GM12878 (cell line): Measurements from ENCODE around the gene CLIP1. TPM values are rescaled to one million over a fixed set of nuclear protein-coding genes. Genes with fewer than 3 reads are reported as not detected.

Source experiments
- ATAC-seq: fragments of 200-7000 bp; cut with Tn5 transposase; 3 replicates; pipeline ENCODE4 v1.9.1; 2020; ENCODE audit warnings: mild to moderate bottlenecking, moderate library complexity
- Bru-seq: library from RNA; stranded (reverse); fragments of 400-500 nt; gene quantifications from one replicate; lab custom pipeline; 2021; lab: Mats Ljungman, UMichigan
- BruChase-seq, 2 experiments: library from RNA; stranded (reverse); fragments of 400-500 nt; gene quantifications; one replicate each; lab custom pipeline; 2021; lab: Mats Ljungman, UMichigan
- BruUV-seq: library from RNA; stranded (reverse); fragments of 400-500 nt; replicated peaks from 2 replicates; lab custom pipeline; 2021; lab: Mats Ljungman, UMichigan
- CTCF ChIA-PET: fragments of 300-600 bp; sonication (Branson Sonifier 250); formaldehyde crosslinking; extraction: SDS; loops from one replicate; lab custom pipeline; 2021; ENCODE audit warnings: inconsistent platforms; lab: Yijun Ruan, JAX
- POLR2A ChIA-PET: fragments of 350-600 bp; formaldehyde crosslinking; extraction: SDS; loops from one replicate; lab custom pipeline; 2021; ENCODE audit warnings: inconsistent platforms; lab: Charles Lee
- RAD21 ChIA-PET: fragments of 300-600 bp; sonication (Branson Sonifier 250); formaldehyde crosslinking; loops from one replicate; lab custom pipeline; 2023; ENCODE audit warnings: antibody characterized with exemption; ENCODE audit not compliant: unreplicated experiment; lab: Charles Lee
- SMC1A ChIA-PET: fragments of 300-600 bp; sonication (Branson Sonifier 250); formaldehyde crosslinking; loops from one replicate; lab custom pipeline; 2023; ENCODE audit not compliant: unreplicated experiment, uncharacterized antibody; lab: Charles Lee
- DNase-seq: peaks from one replicate; pipeline ENCODE4 v3.0.0-alpha.2; 2011; ENCODE audit warnings: low read depth, low spot score
- FAIRE-seq: peaks from 3 replicates; lab custom pipeline; 2011; peaks lifted over from hg19 to GRCh38; lab: Jason Lieb, UNC
- H2AFZ ChIP-seq: 2 replicates; pipeline ENCODE4 v1.6.0; 2011; ENCODE audit warnings: low read depth, low read length, control low read depth; ENCODE audit not compliant: control insufficient read depth
- H3K27ac ChIP-seq: 2 replicates; pipeline ENCODE4 v1.5.1; 2011; ENCODE audit warnings: control low read depth; ENCODE audit not compliant: control insufficient read depth, insufficient read depth
- H3K27me3 ChIP-seq, 2 experiments: replicated peaks in 1 of 2; 2 replicates each; pipeline versions ENCODE4 v1.6.0 to v1.6.1; 2011; ENCODE audit warnings: low read length in 1 of 2; ENCODE audit not compliant: control insufficient read depth in 2 of 2, insufficient read depth in 2 of 2
- H3K36me3 ChIP-seq, 2 experiments: 2 replicates each; pipeline ENCODE4 v1.5.1; 2011; ENCODE audit warnings: low read length in 1 of 2; ENCODE audit not compliant: control insufficient read depth in 2 of 2, insufficient read depth in 2 of 2
- H3K4me1 ChIP-seq: 2 replicates; pipeline ENCODE4 v1.6.1; 2011; ENCODE audit warnings: mild to moderate bottlenecking, low read length, moderate library complexity, mixed read lengths; ENCODE audit not compliant: control insufficient read depth, insufficient read depth
- H3K4me2 ChIP-seq: 2 replicates; pipeline ENCODE4 v1.6.0; 2011; ENCODE audit warnings: control low read depth; ENCODE audit not compliant: control insufficient read depth, insufficient read depth
- H3K4me3 ChIP-seq: fragments of 200-600 bp; sonication (generic); 2 replicates; pipeline ENCODE4 v1.5.1; 2016
- H3K79me2 ChIP-seq: 2 replicates; pipeline ENCODE4 v1.6.0; 2011; ENCODE audit warnings: low read length; ENCODE audit not compliant: control insufficient read depth, insufficient read depth
- H3K9ac ChIP-seq: 2 replicates; pipeline ENCODE4 v1.8.0; 2011; ENCODE audit warnings: low read length, control low read depth, mixed read lengths; ENCODE audit not compliant: control insufficient read depth, insufficient read depth
- H3K9me3 ChIP-seq: replicated peaks from 3 replicates; pipeline ENCODE4 v1.5.1; 2011; ENCODE audit warnings: mild to moderate bottlenecking, low read length; ENCODE audit not compliant: control insufficient read depth, insufficient read depth
- H4K20me1 ChIP-seq: 2 replicates; pipeline ENCODE4 v1.6.0; 2011; ENCODE audit not compliant: control insufficient read depth, insufficient read depth
- CHD2 ChIP-seq: IDR thresholded peaks from 2 replicates; pipeline ENCODE4 v1.6.1; 2011; ENCODE audit warnings: low read depth, low read length, improper control_type of control experiment, borderline replicate concordance
- GATAD2B ChIP-seq: fragments of 450-650 bp; conservative IDR thresholded peaks from 2 replicates; pipeline ENCODE4 v1.6.1; 2017; ENCODE audit warnings: low read depth, mild to moderate bottlenecking, moderate library complexity
- HDGF ChIP-seq: fragments of 450-650 bp; IDR thresholded peaks from 2 replicates; pipeline ENCODE4 v1.6.1; 2016; ENCODE audit warnings: antibody characterized with exemption
- IKZF2 ChIP-seq, 2 experiments: fragments of 450-650 bp; IDR thresholded peaks; 2 replicates each; pipeline ENCODE4 v1.6.1; 2017; ENCODE audit warnings: mild to moderate bottlenecking in 2 of 2, moderate library complexity in 2 of 2
- MXI1 ChIP-seq: fragments of 150-350 bp; IDR thresholded peaks from 2 replicates; pipeline ENCODE4 v1.6.1; 2011; ENCODE audit warnings: low read depth, mild to moderate bottlenecking, inconsistent platforms, low read length, improper control_type of control experiment
- NR2F1 ChIP-seq: fragments of 450-650 bp; conservative IDR thresholded peaks from 2 replicates; pipeline ENCODE4 v1.6.1; 2017; ENCODE audit warnings: mild to moderate bottlenecking
- PBX3 ChIP-seq: IDR thresholded peaks from 2 replicates; pipeline ENCODE4 v1.6.1; 2011; ENCODE audit warnings: mild to moderate bottlenecking, low read depth, low read length, moderate library complexity; ENCODE audit not compliant: insufficient replicate concordance
- POLR2A ChIP-seq: IDR thresholded peaks from 2 replicates; pipeline ENCODE4 v1.6.1; 2011; ENCODE audit warnings: low read depth, mild to moderate bottlenecking, low read length
- SIN3A ChIP-seq: IDR thresholded peaks from 2 replicates; pipeline ENCODE4 v1.6.1; 2012; ENCODE audit warnings: low read depth, low read length, improper control_type of control experiment
- SIX5 ChIP-seq: IDR thresholded peaks from 2 replicates; pipeline ENCODE4 v1.6.1; 2011; ENCODE audit warnings: mild to moderate bottlenecking, low read depth, low read length, moderate library complexity; ENCODE audit not compliant: severe bottlenecking
- SMAD1 ChIP-seq: fragments of 450-650 bp; IDR thresholded peaks from 2 replicates; pipeline ENCODE4 v1.6.1; 2018; ENCODE audit warnings: mild to moderate bottlenecking, low read depth; ENCODE audit not compliant: partially characterized antibody
- SMARCA5 ChIP-seq: fragments of 450-650 bp; IDR thresholded peaks from 2 replicates; pipeline ENCODE4 v1.6.1; 2017; ENCODE audit warnings: mild to moderate bottlenecking
- TARDBP ChIP-seq: IDR thresholded peaks from 2 replicates; pipeline ENCODE4 v1.6.1; 2016; ENCODE audit warnings: borderline replicate concordance
- YY1 ChIP-seq: IDR thresholded peaks from 2 replicates; pipeline ENCODE4 v1.6.1; 2011; ENCODE audit warnings: low read depth, mild to moderate bottlenecking, low read length
- ZBTB4 ChIP-seq: fragments of 450-650 bp; formaldehyde crosslinking; IDR thresholded peaks from 2 replicates; pipeline ENCODE4 v1.4.0; 2022; ENCODE audit warnings: mild to moderate bottlenecking, moderate library complexity
- WGBS: methylation state at CpG from one replicate; pipeline ENCODE4 v1.1.6; 2016; ENCODE audit warnings: low lambda C conversion rate; ENCODE audit not compliant: insufficient replicate concordance, insufficient coverage; ENCODE audit errors: missing lambda C conversion rate; 5-methylcytosine and 5-hydroxymethylcytosine counted together
- in situ Hi-C: fragments of 300-500 bp; cut with MboI; formaldehyde crosslinking; loops from 9 replicates; pipeline ENCODE4 v1.14.3; 2018; ENCODE audit warnings: mixed read lengths
- intact Hi-C: fragments of 100-400 bp; cut with micrococcal nuclease; formaldehyde crosslinking; loops from one replicate; pipeline ENCODE4 v1.14.2; 2022; ENCODE audit not compliant: unreplicated experiment
- long read RNA-seq, 2 experiments: library from polyadenylated mRNA; unstranded; transcript quantifications; one replicate each; pipeline ENCODE4 v2.0.0, GENCODE V29; 2019 to 2020
- polyA minus RNA-seq, 3 experiments: library from RNA; depleted of rRNA, polyadenylated mRNA; stranded (reverse); fragments of >200 nt; gene quantifications; 2 replicates each; pipeline ENCODE4 v1.2.3, GENCODE V29; 2011
- polyA plus RNA-seq, 11 experiments: library from polyadenylated mRNA; depleted of rRNA in 4 of 11; unstranded in 6 of 11; stranded (reverse) in 5 of 11; fragments of >200 nt; fragmentation: Nextera tagmentation in 4 of 11; fragmentation: Illumina TruSeq in 1 of 11; extraction: Ambion mirVana in 4 of 11; extraction: Trizol in 1 of 11; gene quantifications; 1 replicate in 1 of 11; 2 replicates in 10 of 11; pipeline versions ENCODE4 v1.2.1 to v1.2.3, GENCODE V29; 2011 to 2016; ENCODE audit warnings: inconsistent platforms in 2 of 11, missing spikeins in 2 of 11, low read depth in 1 of 11
- total RNA-seq, 4 experiments: library from RNA; depleted of rRNA in 3 of 4; stranded (reverse); fragments of >200 nt in 3 of 4; fragmentation: Illumina TruSeq in 1 of 4; extraction: Trizol in 1 of 4; gene quantifications; 2 replicates each; pipeline versions ENCODE4 v1.2.1 to v1.2.3, GENCODE V29; 2013 to 2021

CLIP1 gene
- total RNA-seq (2013; cell fraction: nucleolus; rRNA removed) = 89.0 and 94.1 TPM in 2 replicates
- 23.8 and 26.6 TPM in 2 replicates for total RNA-seq (2014; rRNA removed)
- 44.0 and 45.4 TPM in 2 replicates for total RNA-seq (2014; rRNA removed; fragmentation: Illumina TruSeq; extraction: Trizol)
- 39.2 and 39.4 TPM in 2 replicates for total RNA-seq (2021)
- polyA plus RNA-seq (2011; ENCODE audit: low read depth) = 12.5 TPM
- 25.8 and 32.0 TPM in 2 replicates for polyA plus RNA-seq (2011; rRNA removed)
- 22.6 and 25.9 TPM in 2 replicates for polyA plus RNA-seq (2011; cell fraction: cytosol; rRNA removed)
- polyA plus RNA-seq (2011; cell fraction: nucleus; rRNA removed) = 25.4 and 29.1 TPM in 2 replicates
- 12.5 and 14.6 TPM in 2 replicates for polyA plus RNA-seq (2012)
- 39.9 and 42.0 TPM in 2 replicates for polyA plus RNA-seq (2014; fragmentation: Illumina TruSeq; extraction: Trizol)
- 1 to 10 TPM; 6.0 to 6.3 TPM for polyA plus RNA-seq (2014; fragmentation: Nextera tagmentation; extraction: Ambion mirVana)
- polyA plus RNA-seq (2014; rRNA removed) = 20.0 and 23.4 TPM in 2 replicates
- polyA plus RNA-seq (2016; fragmentation: Nextera tagmentation; extraction: Ambion mirVana) = 10 to 100 TPM; 19.9 to 26.6 TPM
- polyA minus RNA-seq (2011; rRNA and poly(A)+ RNA removed) = 51.7 and 60.6 TPM in 2 replicates
- 9.8 and 10.3 TPM in 2 replicates for polyA minus RNA-seq (2011; cell fraction: cytosol; rRNA and poly(A)+ RNA removed)
- 13.5 and 27.0 TPM in 2 replicates for polyA minus RNA-seq (2011; cell fraction: nucleus; rRNA and poly(A)+ RNA removed)
- Bru-seq, nascent RNA = percentile 66 among the genes with signal in this experiment
- BruChase-seq, experiment 1, labeled RNA remaining after a 6-hour chase = percentile 72 among the genes with signal in this experiment
- BruChase-seq, experiment 2, labeled RNA remaining after a 2-hour chase = percentile 68 among the genes with signal in this experiment
- long read RNA-seq, experiment 1, partial matches to known transcripts = 4 of 5 reads
- long read RNA-seq, experiment 1, other reads (novel, unspliced or antisense) = 1 of 5 reads
- long read RNA-seq, experiment 2, partial matches to known transcripts = 66 of 84 reads
- long read RNA-seq, experiment 2, other reads (novel, unspliced or antisense) = 17 of 84 reads

GRCh38 chr12:122421821-122422729 is at the start of gene CLIP1:
TSS of gene CLIP1 (minus strand) at chr12:122422669. CDS start at chr12:122380452, 42,217 bp downstream.
- ChIA-PET SMC1A (interaction anchor here (1.1 to 9.4 kb wide), 4 partner anchors 19 to 51 kb away, joined by 3 to 48 read pairs (median 16); no protein-coding TSS in a partner anchor), RAD21 (interaction anchor here (0.6 to 2.9 kb wide), 7 partner anchors 9 to 510 kb away, joined by 3 to 25 read pairs (median 6); partner anchors contain the start of gene ZCCHC8), POLR2A (interaction anchor here (0.6 to 1.4 kb wide), 3 partner anchors 77 to 108 kb away, joined by 3 to 4 read pairs (median 4); partner anchors contain the start of genes KNTC1 and RSRC2), CTCF (interaction anchor here (0.7 to 8.3 kb wide), 5 partner anchors 10 to 50 kb away, joined by 4 to 100 read pairs (median 10); no protein-coding TSS in a partner anchor)
- in situ Hi-C loops (no loop called here), intact Hi-C loops (no loop called here)
- Histone ChIP-seq H3K4me1 (peaks cover 25% of the 10 kb centered on the region), H3K36me3 (no peaks in the 10 kb centered on the region), H3K9ac (peak within 1 kb of the TSS; percentile 95), H4K20me1 (no peaks in the 10 kb centered on the region), H3K9me3 (no peaks in the 10 kb centered on the region), H3K27ac (peak within 1 kb of the TSS; percentile 88), H3K27me3 (no peaks in the 10 kb centered on the region), H3K79me2 (peaks cover 40% of the 10 kb centered on the region), H3K4me3 (peak within 1 kb of the TSS; percentile 87), H3K4me2 (peak within 1 kb of the TSS; percentile 99), H2AFZ (peak within 1 kb of the TSS; percentile 85)
- WGBS = under 1% methylated on average over 59 of the region's 118 CpGs
- DNase-seq (no peak), ATAC-seq (peak; percentile 84), FAIRE-seq (no peak)
- no TSS peak for BruUV-seq
- TF ChIP-seq YY1 (peak; percentile 75), CHD2 (no peak), ZBTB4 (no peak), SMAD1 (no peak), SIX5 (no peak), GATAD2B (peak; percentile 98), POLR2A (peak; percentile 72), HDGF (no peak), SIN3A (peak; percentile 49; the same call in 1 of the 2 replicates), MXI1 (0 out of 2 replicates have a peak, but pooled peaks have one; percentile 16), NR2F1 (peak; percentile 89), TARDBP (no peak), IKZF2 (IDR thresholded peaks at IDR 0.05) (peak in 1 of 2 experiments; percentile 47; a peak in 1 of 4 replicates), PBX3 (no peak), SMARCA5 (0 out of 2 replicates have a peak, but pooled peaks have one; percentile 78)
